GM12873 (cell line): ENCODE measurements around the gene ZNF846.

Source experiments
- CTCF ChIP-seq: IDR thresholded peaks from 2 replicates; pipeline ENCODE4 v1.5.1; 2012; ENCODE audit warnings: low read depth, mild to moderate bottlenecking, moderate library complexity, low read length, control low read depth; ENCODE audit not compliant: insufficient read depth; ENCODE audit errors: missing control alignments

The ZNF846 gene

GRCh38 chr19:9768175-9769112 lies at the start of gene ZNF846:
Gene ZNF846 (minus strand): TSS chr19:9768738. CDS start chr19:9764950, 3,788 bp downstream.
- no peak for TF ChIP-seq CTCF

GRCh38 chr19:9818175-9818733 lies 49.7 kb upstream of the ZNF846 start:
- TF ChIP-seq CTCF = no peak

GRCh38 chr19:9811139-9811538 lies 42.6 kb upstream of the ZNF846 start:
- no peak for TF ChIP-seq CTCF

- TF ChIP-seq CTCF = no peak
Observed at GRCh38 chr19:9808855-9809824, 40.6 kb upstream of the ZNF846 start.

- no peak for TF ChIP-seq CTCF
Observed at GRCh38 chr19:9806803-9807202, 38.3 kb upstream of the ZNF846 start.

- TF ChIP-seq CTCF = no peak
Observed at GRCh38 chr19:9801976-9802375, 33.4 kb upstream of the ZNF846 start.
